Activated T-cell treated with anti-CD3 and anti-CD28 coated beads, Interleukin-2, amount 50 U/mL, for 24 hours (primary cell): ENCODE results near the gene KDSR.

Experiments
- DNase-seq: peaks from one replicate; pipeline ENCODE4 v3.0.0-alpha.2; 2020
- H3K27ac Mint-ChIP-seq: 2 replicates; pipeline ENCODE4 v1.8.0; 2020; ENCODE audit warnings: mild to moderate bottlenecking, mixed read lengths
- H3K27me3 Mint-ChIP-seq: 2 replicates; pipeline ENCODE4 v1.8.0; 2020; ENCODE audit warnings: mixed read lengths
- H3K36me3 Mint-ChIP-seq: 2 replicates; pipeline ENCODE4 v1.8.0; 2020; ENCODE audit warnings: low read depth, mixed read lengths
- H3K4me1 Mint-ChIP-seq: 2 replicates; pipeline ENCODE4 v1.8.0; 2020; ENCODE audit warnings: low read depth, mixed read lengths
- H3K4me3 Mint-ChIP-seq: 2 replicates; pipeline ENCODE4 v1.8.0; 2020; ENCODE audit warnings: mild to moderate bottlenecking, moderate library complexity, mixed read lengths
- H3K9me3 Mint-ChIP-seq: 2 replicates; pipeline ENCODE4 v1.8.0; 2020; ENCODE audit warnings: mixed read lengths

KDSR gene

DNA sequence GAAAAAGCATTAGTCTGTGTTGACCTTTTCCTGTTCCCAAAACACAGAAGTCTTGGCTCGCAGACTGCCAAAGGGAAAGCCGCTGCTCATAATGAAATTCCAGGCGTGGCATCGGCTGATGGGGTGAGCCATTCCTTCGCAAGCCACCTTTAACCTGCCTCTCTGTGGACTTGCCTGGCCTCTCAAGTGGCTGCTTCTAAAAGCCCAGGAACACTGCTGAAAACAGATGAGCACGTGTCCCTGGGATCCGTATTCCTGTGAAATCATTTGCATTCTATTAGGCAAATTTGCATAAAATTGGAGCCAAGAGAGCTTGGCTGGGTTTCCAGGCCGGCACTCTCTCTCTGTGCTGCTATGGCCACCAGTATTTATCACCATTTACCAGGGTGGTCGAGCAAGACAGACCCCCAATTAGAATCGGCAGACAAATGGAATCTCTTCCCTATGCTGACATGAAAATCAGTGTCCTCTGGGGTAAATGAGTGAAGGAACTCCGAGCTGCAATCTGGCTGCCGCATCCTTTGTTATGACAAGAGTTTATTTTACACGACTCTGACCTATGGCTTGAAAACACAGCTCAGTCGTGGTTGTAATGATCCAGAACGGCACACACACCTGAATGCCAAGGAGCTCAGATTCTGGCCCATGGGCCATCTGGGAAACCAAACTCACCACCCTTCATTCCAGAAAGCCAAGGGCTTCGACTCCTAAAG is 69.2 kb downstream of the KDSR start:
- Mint-ChIP-seq H3K4me3 (no peak overlapping the region), H3K27ac (peak overlapping the region; percentile 9), H3K9me3 (no peaks in the 10 kb centered on the region), H3K36me3 (peaks cover 90% of the 10 kb centered on the region), H3K4me1 (peaks cover 78% of the 10 kb centered on the region), H3K27me3 (no peaks in the 10 kb centered on the region)
- no peak for DNase-seq

DNA sequence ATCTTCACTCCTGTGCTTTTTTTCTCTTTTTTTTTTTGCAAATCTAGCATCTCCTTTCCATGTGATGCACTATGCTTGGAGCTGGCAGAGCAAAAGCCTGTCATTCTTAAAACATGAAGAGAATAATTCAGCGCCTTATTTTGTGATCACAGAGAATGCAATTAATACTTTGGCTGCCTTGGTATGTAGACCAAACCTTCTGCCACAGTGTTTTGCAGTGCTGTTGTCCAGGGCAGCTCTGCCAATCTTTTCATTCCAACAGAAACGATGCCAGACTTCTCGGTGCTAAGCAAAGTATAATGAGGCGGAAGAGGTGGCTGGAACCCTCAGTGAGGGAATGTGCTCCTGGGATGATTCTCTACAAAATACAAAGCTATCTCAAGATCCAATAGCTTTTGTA is 73.1 kb downstream of the KDSR start:
- no peaks in the 10 kb centered on the region for H3K27me3 Mint-ChIP-seq
- H3K4me1 Mint-ChIP-seq: peaks cover 72% of the 10 kb centered on the region
- DNase-seq: no peak
- peaks cover 85% of the 10 kb centered on the region for H3K36me3 Mint-ChIP-seq
- H3K27ac Mint-ChIP-seq: peak overlapping the region; percentile 89
- H3K9me3 Mint-ChIP-seq: no peaks in the 10 kb centered on the region
- no peak overlapping the region for H3K4me3 Mint-ChIP-seq

DNA sequence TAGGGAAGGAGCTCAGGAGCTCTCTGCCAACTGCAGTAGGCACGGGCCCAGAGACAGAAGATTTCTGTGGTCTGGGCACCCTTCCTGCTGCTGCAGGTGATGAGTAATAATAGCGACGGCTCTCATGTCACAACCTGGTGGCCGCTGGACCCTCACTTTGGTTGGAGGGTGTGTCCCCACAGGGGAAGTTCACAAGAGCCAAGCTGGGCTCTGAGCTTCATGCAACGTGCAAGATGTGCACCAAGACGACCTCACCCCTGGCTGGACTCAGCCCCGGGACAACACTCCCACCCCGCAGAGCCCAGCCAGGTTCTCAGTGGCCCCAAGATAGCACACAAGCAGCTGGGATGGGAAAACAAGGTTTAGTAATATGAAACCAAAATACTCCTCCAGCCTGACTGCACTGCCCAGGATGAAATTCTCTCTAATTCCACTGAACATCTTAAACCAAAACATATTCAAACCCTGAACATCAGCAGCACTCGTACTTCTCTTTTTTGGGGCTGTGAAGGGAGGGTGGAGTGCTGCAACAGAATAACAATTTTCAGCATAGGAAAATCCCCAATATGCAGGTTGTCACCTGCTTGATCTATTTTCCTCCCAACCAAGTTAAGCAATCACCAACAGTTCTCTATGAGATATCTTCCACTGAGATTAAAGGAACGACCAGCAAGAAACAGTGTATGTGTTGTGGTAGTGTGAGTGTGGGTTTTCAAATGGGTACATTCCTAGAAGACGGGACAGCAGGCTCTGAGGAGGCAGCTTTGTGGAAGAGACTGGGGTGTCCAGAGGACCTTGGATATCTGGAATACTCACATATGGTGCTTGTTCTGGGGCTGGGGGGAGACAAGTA is 73.9 kb downstream of the KDSR start:
- H3K4me3 Mint-ChIP-seq: peak overlapping the region; percentile 19
- peaks cover 63% of the 10 kb centered on the region for H3K4me1 Mint-ChIP-seq
- H3K9me3 Mint-ChIP-seq: no peaks in the 10 kb centered on the region
- DNase-seq: no peak
- peak overlapping the region; percentile 89 for H3K27ac Mint-ChIP-seq
- no peaks in the 10 kb centered on the region for H3K27me3 Mint-ChIP-seq
- H3K36me3 Mint-ChIP-seq: peaks cover 76% of the 10 kb centered on the region

DNA sequence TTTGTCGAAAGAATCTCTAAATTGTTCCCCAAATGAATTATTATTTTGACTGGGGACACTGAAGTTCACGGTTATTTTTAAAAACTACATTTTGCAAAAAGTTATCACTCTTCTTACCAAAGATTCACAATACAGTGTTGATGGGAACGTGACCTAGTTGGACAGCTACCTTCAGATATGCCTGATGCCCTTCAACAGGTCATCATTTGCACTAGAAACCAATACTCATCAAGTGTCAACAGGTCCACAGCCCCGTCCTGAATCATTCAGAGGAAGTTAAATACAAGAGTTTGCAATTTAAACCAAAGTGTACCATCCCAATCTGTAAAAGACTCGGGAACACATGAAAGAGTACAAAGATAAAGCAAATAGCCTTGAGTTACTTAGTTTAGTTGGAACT is 75.7 kb downstream of the KDSR start:
- Mint-ChIP-seq H3K27ac (peak overlapping the region; percentile 89), H3K4me3 (peak overlapping the region; percentile 37), H3K27me3 (no peaks in the 10 kb centered on the region), H3K36me3 (peaks cover 65% of the 10 kb centered on the region), H3K9me3 (no peaks in the 10 kb centered on the region), H3K4me1 (peaks cover 55% of the 10 kb centered on the region)
- DNase-seq: no peak

DNA sequence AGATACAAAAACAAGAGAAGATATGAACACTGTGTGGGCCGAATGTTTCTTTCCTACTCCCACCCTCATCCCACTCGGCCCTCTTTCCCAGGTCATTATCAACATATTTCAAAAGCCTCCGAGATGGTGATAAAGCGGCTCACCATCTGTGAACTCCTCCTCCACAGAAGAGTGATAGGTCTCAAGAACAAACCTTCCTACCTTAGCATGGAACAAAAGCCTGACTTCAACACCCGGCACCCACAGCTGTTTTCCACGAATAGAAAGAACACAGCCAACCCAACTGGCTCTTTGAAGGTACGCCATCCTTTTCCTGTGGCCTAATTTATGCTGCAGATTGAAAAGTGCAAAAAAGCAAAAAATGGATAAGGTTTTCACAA is 76.2 kb downstream of the KDSR start:
- no peaks in the 10 kb centered on the region for H3K9me3 Mint-ChIP-seq
- peaks cover 54% of the 10 kb centered on the region for H3K4me1 Mint-ChIP-seq
- peak overlapping the region; percentile 37 for H3K4me3 Mint-ChIP-seq
- DNase-seq: no peak
- no peaks in the 10 kb centered on the region for H3K27me3 Mint-ChIP-seq
- peak overlapping the region; percentile 89 for H3K27ac Mint-ChIP-seq
- H3K36me3 Mint-ChIP-seq: peaks cover 65% of the 10 kb centered on the region

DNA sequence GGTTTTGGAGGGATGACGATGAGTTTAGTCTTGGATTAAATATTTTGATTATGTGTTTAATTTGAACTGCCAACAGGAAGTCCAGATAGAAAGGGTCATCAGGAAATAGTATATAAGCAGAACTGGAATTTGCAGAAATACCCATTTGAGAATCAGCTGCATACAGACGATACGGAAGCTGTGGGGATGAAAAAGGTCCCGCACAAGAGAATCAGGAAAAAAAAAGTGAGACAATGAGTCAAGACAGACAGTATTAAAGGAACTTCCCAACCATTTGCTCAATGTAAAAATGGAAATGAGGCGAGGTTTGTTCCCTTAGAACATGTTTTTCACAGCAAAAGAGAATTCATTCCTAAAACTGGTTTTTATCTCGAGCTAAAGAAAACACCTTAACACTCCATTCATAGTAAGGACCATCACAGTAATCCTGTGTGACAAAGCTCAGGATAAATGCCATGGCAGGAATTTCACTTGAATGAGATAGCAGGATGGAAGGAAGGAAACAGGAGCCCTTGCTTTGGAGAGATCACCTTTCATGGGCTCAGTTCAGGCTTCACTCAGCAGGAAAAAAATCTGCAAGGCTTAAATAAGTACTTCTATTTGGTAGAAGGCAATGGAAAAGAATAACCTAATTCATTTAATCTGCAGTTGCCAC is 76.7 kb downstream of the KDSR start:
- Mint-ChIP-seq H3K4me1 (peaks cover 48% of the 10 kb centered on the region), H3K9me3 (no peaks in the 10 kb centered on the region), H3K27ac (peak overlapping the region; percentile 89), H3K4me3 (peak overlapping the region; percentile 37), H3K36me3 (peaks cover 65% of the 10 kb centered on the region), H3K27me3 (no peaks in the 10 kb centered on the region)
- no peak for DNase-seq

DNA sequence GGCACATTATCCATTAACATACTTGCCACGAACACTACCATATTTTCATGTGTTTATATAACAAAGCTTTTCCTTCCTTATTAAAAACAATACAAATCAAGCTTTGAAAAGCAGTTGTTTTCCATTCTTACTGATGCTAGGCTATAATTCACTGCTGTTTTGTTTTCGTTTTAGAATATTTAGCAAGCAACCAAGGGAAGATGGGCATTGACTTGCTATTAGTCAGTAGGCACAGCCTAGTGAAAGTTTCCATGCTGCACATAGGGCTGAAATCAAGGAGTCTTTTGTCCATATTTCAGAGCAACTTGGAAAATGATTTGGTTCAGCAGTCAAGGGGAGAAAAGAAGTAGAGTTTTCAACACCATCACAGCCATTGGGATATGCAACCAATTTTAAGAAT is 78.7 kb downstream of the KDSR start:
- no peak overlapping the region for H3K4me3 Mint-ChIP-seq
- DNase-seq: no peak
- H3K27me3 Mint-ChIP-seq: no peaks in the 10 kb centered on the region
- no peak overlapping the region for H3K27ac Mint-ChIP-seq
- peaks cover 37% of the 10 kb centered on the region for H3K4me1 Mint-ChIP-seq
- peaks cover 69% of the 10 kb centered on the region for H3K36me3 Mint-ChIP-seq
- no peaks in the 10 kb centered on the region for H3K9me3 Mint-ChIP-seq

DNA sequence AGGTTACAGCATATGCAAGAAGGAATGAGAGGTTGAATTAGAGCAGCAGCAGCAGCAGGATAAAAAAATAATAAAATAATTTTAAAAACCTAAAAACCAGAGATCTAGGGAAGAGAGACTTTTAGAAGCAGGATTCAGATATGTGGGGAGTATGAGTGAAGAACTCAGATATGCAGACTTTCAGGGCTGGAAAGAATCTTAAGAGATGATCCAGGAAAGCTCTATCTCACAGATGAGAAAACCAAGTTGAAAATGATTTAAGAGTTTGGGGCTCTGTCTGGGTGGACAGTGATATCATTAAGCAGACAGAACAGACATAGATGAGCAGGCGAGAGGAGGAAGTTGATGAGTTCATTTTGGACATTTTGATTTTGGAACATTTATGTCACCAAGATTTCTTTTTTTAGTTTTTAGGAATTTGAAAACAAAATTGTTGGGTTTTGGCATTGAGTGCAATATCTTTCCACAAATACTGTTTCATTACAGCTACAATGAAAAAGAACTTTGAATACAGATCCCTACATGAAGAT is 79.2 kb downstream of the KDSR start:
- DNase-seq: no peak
- no peaks in the 10 kb centered on the region for H3K9me3 Mint-ChIP-seq
- H3K4me1 Mint-ChIP-seq: peaks cover 32% of the 10 kb centered on the region
- no peak overlapping the region for H3K4me3 Mint-ChIP-seq
- H3K27ac Mint-ChIP-seq: no peak overlapping the region
- H3K27me3 Mint-ChIP-seq: no peaks in the 10 kb centered on the region
- peaks cover 67% of the 10 kb centered on the region for H3K36me3 Mint-ChIP-seq

DNA sequence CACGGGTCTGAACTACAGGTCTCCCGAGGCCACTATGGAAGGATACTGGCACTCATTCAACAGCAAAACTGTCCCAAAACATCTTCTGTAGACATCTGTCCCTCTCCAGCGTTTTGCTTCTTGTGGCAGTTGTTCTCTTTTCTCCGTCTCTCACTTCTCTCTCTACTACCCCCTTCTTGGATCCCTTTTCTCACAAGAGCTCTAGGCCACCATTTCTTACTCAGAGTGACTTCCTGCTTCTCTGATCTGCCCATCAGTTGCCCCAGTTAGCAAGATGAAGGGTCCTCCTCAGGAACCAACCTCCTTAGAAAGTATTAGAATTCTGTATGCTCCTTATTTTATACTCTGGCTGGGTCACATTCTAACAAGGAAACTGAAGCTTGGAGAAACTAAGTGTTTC is 80.1 kb downstream of the KDSR start:
- H3K27me3 Mint-ChIP-seq: no peaks in the 10 kb centered on the region
- no peaks in the 10 kb centered on the region for H3K9me3 Mint-ChIP-seq
- DNase-seq: no peak
- peaks cover 28% of the 10 kb centered on the region for H3K4me1 Mint-ChIP-seq
- no peak overlapping the region for H3K4me3 Mint-ChIP-seq
- no peak overlapping the region for H3K27ac Mint-ChIP-seq
- peaks cover 64% of the 10 kb centered on the region for H3K36me3 Mint-ChIP-seq

DNA sequence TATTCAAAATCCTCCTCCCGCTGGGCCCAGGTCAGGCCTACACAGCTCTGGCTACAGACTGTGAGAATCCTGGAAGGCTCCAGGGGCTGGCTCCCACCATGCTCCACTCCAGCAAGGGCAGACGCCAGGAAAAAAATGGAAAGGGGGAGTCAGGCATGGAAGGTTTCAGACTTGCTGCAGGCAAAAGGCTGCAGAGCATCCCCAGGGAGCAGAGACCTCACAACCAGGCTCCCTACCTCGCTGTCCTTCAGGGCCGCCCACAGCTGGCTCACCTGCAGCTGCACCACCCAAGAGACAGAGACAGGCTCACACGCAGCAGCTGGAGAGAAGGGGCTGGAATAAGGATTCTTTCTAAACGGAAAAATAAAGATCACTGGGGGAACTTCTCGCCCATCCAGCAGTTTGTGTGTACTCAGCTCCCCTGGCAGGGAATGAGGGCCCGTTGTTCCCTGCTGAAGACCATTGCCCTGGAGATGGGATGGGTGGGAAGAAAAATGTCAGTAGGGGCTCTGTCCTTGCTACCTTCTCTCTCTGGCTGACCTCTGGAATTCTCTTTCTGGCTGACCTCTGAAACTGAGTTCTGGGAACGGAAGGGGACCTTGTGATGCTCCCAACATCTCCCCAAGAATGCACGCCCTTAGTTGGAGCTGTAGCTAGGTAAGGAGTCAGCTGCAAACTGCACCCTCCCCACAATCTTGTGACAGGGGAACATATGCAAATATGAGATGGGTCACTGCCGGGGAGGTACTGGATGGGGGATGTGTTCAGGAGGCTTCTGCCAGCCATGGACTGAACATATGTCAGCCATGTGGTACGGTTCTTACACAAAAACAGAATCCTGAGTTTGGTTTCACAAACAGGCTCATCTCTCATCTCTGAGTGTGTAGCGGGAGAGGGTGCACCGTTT is 81.9 kb downstream of the KDSR start:
- Mint-ChIP-seq H3K27me3 (no peaks in the 10 kb centered on the region), H3K27ac (peak overlapping the region; percentile 41), H3K4me1 (peaks cover 24% of the 10 kb centered on the region), H3K4me3 (no peak overlapping the region), H3K9me3 (no peaks in the 10 kb centered on the region), H3K36me3 (peaks cover 61% of the 10 kb centered on the region)
- DNase-seq: no peak

DNA sequence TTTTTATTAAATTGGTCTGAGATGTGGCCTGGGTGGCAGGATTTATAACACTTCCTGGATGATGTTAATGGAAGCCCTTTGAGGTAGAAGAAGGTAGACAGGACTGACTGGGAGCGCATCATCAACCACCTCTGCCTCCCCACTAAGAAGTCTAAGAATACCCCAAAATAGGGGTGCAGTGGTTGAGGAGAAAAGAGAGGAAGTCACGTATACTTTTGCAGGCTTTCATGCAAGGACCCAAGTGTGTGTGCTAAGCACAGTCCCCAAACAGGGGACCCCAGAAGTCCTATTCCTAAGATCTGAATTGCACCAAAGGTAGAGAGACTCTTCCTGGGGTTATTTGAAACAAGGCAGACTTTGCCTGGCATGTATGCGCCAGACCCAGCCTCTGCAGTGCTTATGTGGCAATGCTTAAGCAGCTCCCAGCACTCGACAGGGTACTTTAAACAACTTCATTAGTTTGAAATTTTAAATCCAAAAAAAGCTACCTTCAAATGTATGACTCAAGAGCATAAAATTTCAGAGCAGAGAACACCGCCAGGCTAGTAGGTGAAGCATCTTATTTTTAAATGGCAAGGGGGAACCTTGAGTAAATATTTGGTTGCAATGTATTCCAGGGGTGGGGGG is 82.7 kb downstream of the KDSR start:
- no peaks in the 10 kb centered on the region for H3K27me3 Mint-ChIP-seq
- H3K36me3 Mint-ChIP-seq: peaks cover 61% of the 10 kb centered on the region
- DNase-seq: no peak
- no peaks in the 10 kb centered on the region for H3K9me3 Mint-ChIP-seq
- H3K27ac Mint-ChIP-seq: peak overlapping the region; percentile 20
- no peak overlapping the region for H3K4me3 Mint-ChIP-seq
- H3K4me1 Mint-ChIP-seq: peaks cover 24% of the 10 kb centered on the region

DNA sequence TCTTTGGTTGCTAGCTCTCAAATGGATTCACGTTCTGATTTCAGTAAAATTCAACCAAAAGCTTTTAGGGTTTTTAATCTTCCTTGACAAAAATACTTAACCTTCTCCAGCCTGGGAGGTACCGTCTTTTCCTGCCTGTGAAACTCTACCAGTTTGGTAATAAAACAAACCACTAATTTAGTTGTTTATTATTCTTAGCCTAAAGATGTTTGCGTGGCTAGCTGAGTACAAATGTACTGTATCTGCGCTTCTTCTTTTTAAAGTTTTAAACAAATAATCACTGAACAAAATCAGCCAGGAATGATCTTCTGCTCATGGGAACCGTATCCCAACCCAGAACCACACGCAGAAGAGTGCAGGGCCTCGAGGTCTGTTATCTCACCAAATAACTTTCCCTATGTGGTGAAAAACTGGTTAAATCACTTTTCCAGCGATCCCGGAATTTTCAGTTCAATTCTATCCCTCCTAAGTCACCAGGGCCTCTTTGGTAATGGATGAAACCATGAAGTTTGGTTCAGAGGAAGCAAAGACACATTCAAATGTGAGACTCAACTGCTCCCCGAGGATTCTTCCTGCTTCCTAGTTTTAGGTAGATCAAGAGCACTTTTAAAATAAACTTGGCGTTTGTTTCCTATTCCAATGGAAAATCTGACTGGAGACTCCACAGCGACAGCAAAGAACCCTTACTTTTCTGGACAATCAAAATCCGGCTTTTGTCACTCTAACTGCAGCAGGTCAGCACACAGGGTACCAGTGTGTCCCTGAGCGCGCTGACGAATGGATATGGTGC is 83.5 kb downstream of the KDSR start:
- no peaks in the 10 kb centered on the region for H3K27me3 Mint-ChIP-seq
- H3K36me3 Mint-ChIP-seq: peaks cover 69% of the 10 kb centered on the region
- peaks cover 31% of the 10 kb centered on the region for H3K4me1 Mint-ChIP-seq
- DNase-seq: no peak
- H3K4me3 Mint-ChIP-seq: no peak overlapping the region
- H3K9me3 Mint-ChIP-seq: no peaks in the 10 kb centered on the region
- H3K27ac Mint-ChIP-seq: peak overlapping the region; percentile 12

DNA sequence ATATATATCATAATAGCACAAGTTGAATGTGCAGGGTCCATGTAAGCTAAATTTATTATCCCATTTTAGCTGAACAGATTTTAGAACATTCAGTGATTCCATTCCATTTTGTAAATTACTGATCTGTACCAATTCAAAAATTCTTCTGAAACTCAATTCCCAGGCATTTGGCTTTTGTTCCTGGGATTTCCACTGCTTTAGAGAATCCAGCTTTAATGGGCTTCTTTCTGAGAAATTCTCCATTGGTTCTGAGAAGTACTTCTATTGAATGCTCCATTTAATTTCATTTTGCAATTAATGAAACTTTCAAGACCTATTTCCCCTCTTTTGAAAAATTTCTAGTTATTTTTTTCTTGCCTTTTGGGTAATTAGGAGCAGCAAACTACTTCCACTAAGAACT is 84.2 kb downstream of the KDSR start:
- H3K36me3 Mint-ChIP-seq: peaks cover 76% of the 10 kb centered on the region
- no peak overlapping the region for H3K4me3 Mint-ChIP-seq
- no peaks in the 10 kb centered on the region for H3K9me3 Mint-ChIP-seq
- DNase-seq: no peak
- H3K27me3 Mint-ChIP-seq: no peaks in the 10 kb centered on the region
- peaks cover 38% of the 10 kb centered on the region for H3K4me1 Mint-ChIP-seq
- H3K27ac Mint-ChIP-seq: no peak overlapping the region
